AG08396 (cell line): ENCODE data around the gene CAPN1.
"Not testable (repeated sequence)": the region's sequence is repeated elsewhere in the genome, so short reads cannot be mapped to it uniquely, and the experiment has no call there.

Experiments used
- DNase-seq: peaks from one replicate; pipeline ENCODE4 v3.0.0; 2012; ENCODE audit warnings: low spot score, mixed read lengths

CAPN1 gene

GRCh38 chr11:65160643-65161042, 21.1 kb upstream of the CAPN1 start:
- no peak for DNase-seq

GRCh38 chr11:65163684-65164083, 18.0 kb upstream of the CAPN1 start:
- no peak for DNase-seq

- DNase-seq, result no peak
Measured at GRCh38 chr11:65165410-65166317, 16.1 kb upstream of the CAPN1 start.

- DNase-seq, result no peak
Measured at GRCh38 chr11:65166893-65167292, 14.8 kb upstream of the CAPN1 start.

GRCh38 chr11:65167656-65168055, 14.1 kb upstream of the CAPN1 start:
- no peak for DNase-seq

- no peak for DNase-seq
Measured at GRCh38 chr11:65169164-65169641, 12.5 kb upstream of the CAPN1 start.

- no peak for DNase-seq
Measured at GRCh38 chr11:65170058-65170534, 11.6 kb upstream of the CAPN1 start, which contains the start of gene SPDYC. TSS of gene SPDYC (plus strand) at chr11:65170233. CDS start at chr11:65171358, 1,125 bp downstream.

GRCh38 chr11:65172600-65172999, 9.1 kb upstream of the CAPN1 start:
- no peak for DNase-seq

- not testable (repeated sequence) for DNase-seq
Measured at GRCh38 chr11:65174571-65175010, 7.1 kb upstream of the CAPN1 start.

- DNase-seq, result peak; percentile 88
Measured at GRCh38 chr11:65180877-65181568, 705 bp upstream of the CAPN1 start.

GRCh38 chr11:65182258-65183170, 786 bp downstream of the CAPN1 start:
- peak; percentile 44 for DNase-seq

GRCh38 chr11:65183201-65183891, 1.6 kb downstream of the CAPN1 start:
- DNase-seq, result no peak

GRCh38 chr11:65184146-65184545, 2.4 kb downstream of the CAPN1 start:
- no peak for DNase-seq

GRCh38 chr11:65185171-65185570, 3.4 kb downstream of the CAPN1 start:
- no peak for DNase-seq

- no peak for DNase-seq
Measured at GRCh38 chr11:65185869-65186341, 4.2 kb downstream of the CAPN1 start.

- DNase-seq, result no peak
Measured at GRCh38 chr11:65186701-65187100, 5.0 kb downstream of the CAPN1 start.

- DNase-seq, result no peak
Measured at GRCh38 chr11:65187146-65187675, 5.5 kb downstream of the CAPN1 start.

GRCh38 chr11:65187971-65188461, 6.3 kb downstream of the CAPN1 start:
- no peak for DNase-seq

- DNase-seq, result no peak
Measured at GRCh38 chr11:65188486-65188885, 6.8 kb downstream of the CAPN1 start.

- DNase-seq, result no peak
Measured at GRCh38 chr11:65189191-65189590, 7.5 kb downstream of the CAPN1 start.
